ENCODE data around the gene EPC2. TPM values are rescaled to one million over a fixed set of nuclear protein-coding genes. Genes with fewer than 3 reads are reported as not detected.

The EPC2 gene
- total and polyA plus RNA-seq, 2 of the 8 experiments (the other 6 are each of a cell fraction or from before 2014, with no cell fraction given), result 16.1 to 25.7 TPM

- TF ChIP-seq TEAD4 (IDR thresholded peaks at IDR 0.05; ENCODE audit: low read depth, low read length), result no peak
These were observed 30.6 kb upstream of the EPC2 start (continued) for GRCh38 chr2:148614014-148614321.

Measured in H1 (cell line).